Keratinocyte (primary cell): ENCODE data around the gene SCN9A.

ENCODE experiments used
- CTCF ChIP-seq, 3 experiments: IDR thresholded peaks in 1 of 3; conservative IDR thresholded peaks in 1 of 3; optimal IDR thresholded peaks in 1 of 3; 2 replicates in 2 of 3; 3 replicates in 1 of 3; pipeline versions ENCODE3 to v1.5.1; 2011; ENCODE audit warnings: low read length in 3 of 3, mild to moderate bottlenecking in 3 of 3, moderate library complexity in 2 of 3, control low read depth in 1 of 3, inconsistent platforms in 1 of 3; ENCODE audit not compliant: insufficient read depth in 2 of 3; ENCODE audit errors: extremely low read depth in 1 of 3
- EZH2 ChIP-seq: IDR thresholded peaks from one replicate; pipeline ENCODE4 v1.6.1; 2012; ENCODE audit warnings: inconsistent platforms, mild to moderate bottlenecking, low read length, moderate library complexity

- TF ChIP-seq CTCF (optimal IDR thresholded peaks at IDR 0.05 in 1 of 3, IDR thresholded peaks at IDR 0.05 in 1 of 3, conservative IDR thresholded peaks at IDR 0.05 in 1 of 3; ENCODE audit: extremely low read depth in 1 of 3, insufficient read depth in 2 of 3, low read length in 3 of 3) (no peak), EZH2 (no peak)
These were observed 145.0 kb downstream of the SCN9A start for GRCh38 chr2:166230724-166231070.
